ENCODE results near the gene GGA3. TPM values are rescaled to one million over a fixed set of nuclear protein-coding genes. Genes with fewer than 3 reads are reported as not detected.
A peak's percentile ranks its signal among the peaks of the same experiment; 100 is the strongest.

Gene GGA3
- total RNA-seq, 2 donors from 2014 or later: 18.5 to 23.7 TPM

- no peak for TF ChIP-seq CTCF (IDR thresholded peaks at IDR 0.05)
- no peaks in the 10 kb centered on the region for H3K9me3 ChIP-seq
- H3K27me3 ChIP-seq: no peaks in the 10 kb centered on the region
- no peak for DNase-seq (ENCODE audit: low spot score)
- H3K4me3 ChIP-seq: no peak overlapping the region
- H3K27ac ChIP-seq: peak overlapping the region; percentile 69 to 72
- peaks cover 87% of the 10 kb centered on the region for H3K36me3 ChIP-seq
- peaks cover 0 to 17% of the 10 kb centered on the region in 2 donors for H3K4me1 ChIP-seq
Observed at GRCh38 chr17:75237100-75238014, 24.0 kb downstream of the GGA3 start.

DNA sequence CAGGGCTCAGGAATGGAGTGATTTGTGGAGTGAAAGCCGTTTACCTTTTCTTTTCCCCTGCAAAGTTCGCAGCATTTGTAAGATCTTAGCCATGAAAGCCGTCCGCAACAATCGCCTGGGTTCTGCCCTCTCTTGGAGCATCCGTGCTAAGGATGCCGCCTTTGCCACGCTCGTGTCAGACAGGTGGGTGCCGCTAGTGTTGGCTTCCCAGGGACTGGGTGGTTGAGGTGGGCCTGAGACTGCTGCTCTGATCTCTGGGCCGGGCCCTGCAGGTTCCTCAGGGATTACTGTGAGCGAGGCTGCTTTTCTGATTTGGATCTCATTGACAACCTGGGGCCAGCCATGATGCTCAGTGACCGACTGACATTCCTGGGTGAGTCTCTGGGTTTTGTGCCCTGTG, 28.6 kb downstream of the GGA3 start:
- no peak overlapping the region for H3K4me3 ChIP-seq
- no peaks in the 10 kb centered on the region for H3K27me3 ChIP-seq
- peaks cover 79% of the 10 kb centered on the region for H3K36me3 ChIP-seq
- TF ChIP-seq CTCF (IDR thresholded peaks at IDR 0.05): no peak
- H3K27ac ChIP-seq: no peak overlapping the region
- no peak for DNase-seq (ENCODE audit: low spot score)
- H3K9me3 ChIP-seq: no peaks in the 10 kb centered on the region
- peaks cover 0 to 7% of the 10 kb centered on the region in 2 donors for H3K4me1 ChIP-seq

DNA sequence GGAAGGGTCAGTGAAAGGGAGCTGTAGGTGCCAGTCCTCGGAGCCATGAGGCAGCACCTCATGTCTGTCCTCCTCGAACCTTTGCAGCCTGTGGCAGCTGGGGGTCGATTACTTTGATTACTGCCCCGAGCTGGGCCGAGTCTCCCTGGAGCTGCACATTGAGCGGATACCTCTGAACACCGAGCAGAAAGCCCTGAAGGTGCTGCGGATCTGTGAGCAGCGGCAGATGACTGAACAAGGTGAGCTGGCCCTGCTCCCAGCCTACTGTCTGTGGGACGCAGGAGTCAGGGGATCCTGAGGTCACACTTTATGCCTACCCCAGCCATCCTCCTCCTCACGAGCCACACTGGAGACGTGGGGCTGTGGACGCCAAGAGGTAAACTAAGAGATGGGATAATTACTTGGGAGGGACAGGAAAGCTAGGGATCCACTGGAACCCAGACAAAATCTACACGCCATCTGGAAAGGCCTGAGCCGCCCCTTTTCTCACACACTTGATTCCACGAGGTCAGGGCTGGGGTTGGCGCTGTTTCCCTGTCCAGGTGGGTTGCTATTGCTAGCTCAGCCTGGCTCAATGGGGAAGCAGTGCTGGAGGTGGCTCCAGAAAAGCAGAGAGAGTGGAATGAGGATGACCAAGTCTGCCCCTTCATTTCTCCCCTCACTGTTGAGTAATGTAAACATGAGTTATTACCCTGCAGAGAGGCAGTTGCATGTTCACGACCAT, 29.5 kb downstream of the GGA3 start:
- Histone ChIP-seq H3K36me3 (peaks cover 78% of the 10 kb centered on the region), H3K27me3 (no peaks in the 10 kb centered on the region), H3K27ac (no peak overlapping the region), H3K4me1 (no peaks in the 10 kb centered on the region), H3K9me3 (no peaks in the 10 kb centered on the region), H3K4me3 (no peak overlapping the region)
- TF ChIP-seq CTCF (IDR thresholded peaks at IDR 0.05): no peak
- no peak for DNase-seq (ENCODE audit: low spot score)

DNA sequence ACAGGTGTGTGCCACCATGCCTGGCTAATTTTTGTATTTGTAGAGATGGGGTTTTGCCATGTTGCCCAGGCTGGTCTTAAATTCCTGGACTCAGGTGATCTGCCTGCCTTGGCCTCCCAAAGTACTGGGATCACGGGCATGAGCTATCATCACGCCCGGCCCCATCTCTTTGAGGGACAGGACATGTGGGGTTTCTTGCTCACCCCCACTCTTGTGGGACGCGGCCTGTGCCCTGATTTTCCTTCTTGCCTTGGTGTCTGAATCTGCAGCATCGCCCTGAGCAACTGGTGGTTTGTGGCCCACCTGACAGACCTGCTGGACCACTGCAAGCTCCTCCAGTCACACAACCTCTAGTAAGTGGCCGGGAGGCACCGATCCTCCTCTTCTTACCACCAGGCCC, 30.3 kb downstream of the GGA3 start:
- no peak overlapping the region for H3K27ac ChIP-seq
- no peaks in the 10 kb centered on the region for H3K27me3 ChIP-seq
- peaks cover 78% of the 10 kb centered on the region for H3K36me3 ChIP-seq
- H3K9me3 ChIP-seq: no peaks in the 10 kb centered on the region
- H3K4me3 ChIP-seq: no peak overlapping the region
- DNase-seq (ENCODE audit: low spot score): no peak
- TF ChIP-seq CTCF (IDR thresholded peaks at IDR 0.05): no peak
- H3K4me1 ChIP-seq: no peaks in the 10 kb centered on the region

DNA sequence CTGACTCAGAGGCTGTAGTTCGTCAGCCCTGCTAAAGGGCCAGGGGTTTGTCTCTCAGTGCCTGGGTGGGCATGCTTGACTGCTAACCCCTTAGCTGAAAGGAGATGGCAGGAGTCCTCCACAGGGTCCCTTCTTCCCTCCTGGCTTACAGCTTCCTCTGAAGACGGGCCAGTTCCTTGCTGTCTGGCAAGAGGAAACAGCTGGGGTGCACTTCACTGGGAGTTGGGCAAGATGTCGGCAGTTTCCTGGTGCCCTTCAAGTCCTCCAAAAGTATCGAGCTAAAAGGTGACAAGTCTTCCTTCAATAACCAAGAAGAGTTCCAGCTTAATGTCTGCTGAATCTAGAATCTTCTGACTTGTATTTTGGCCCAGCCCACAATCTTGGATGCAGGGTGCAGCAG, 32.6 kb downstream of the GGA3 start:
- H3K4me1 ChIP-seq: no peaks in the 10 kb centered on the region
- H3K36me3 ChIP-seq: peaks cover 78% of the 10 kb centered on the region
- no peak for TF ChIP-seq CTCF (IDR thresholded peaks at IDR 0.05)
- DNase-seq (ENCODE audit: low spot score): no peak
- no peaks in the 10 kb centered on the region for H3K27me3 ChIP-seq
- H3K4me3 ChIP-seq: no peak overlapping the region
- peak overlapping the region in 1 of 2 donors; percentile 35 for H3K27ac ChIP-seq
- H3K9me3 ChIP-seq: no peaks in the 10 kb centered on the region
